ENCODE results near the gene RAB3D.

DNA sequence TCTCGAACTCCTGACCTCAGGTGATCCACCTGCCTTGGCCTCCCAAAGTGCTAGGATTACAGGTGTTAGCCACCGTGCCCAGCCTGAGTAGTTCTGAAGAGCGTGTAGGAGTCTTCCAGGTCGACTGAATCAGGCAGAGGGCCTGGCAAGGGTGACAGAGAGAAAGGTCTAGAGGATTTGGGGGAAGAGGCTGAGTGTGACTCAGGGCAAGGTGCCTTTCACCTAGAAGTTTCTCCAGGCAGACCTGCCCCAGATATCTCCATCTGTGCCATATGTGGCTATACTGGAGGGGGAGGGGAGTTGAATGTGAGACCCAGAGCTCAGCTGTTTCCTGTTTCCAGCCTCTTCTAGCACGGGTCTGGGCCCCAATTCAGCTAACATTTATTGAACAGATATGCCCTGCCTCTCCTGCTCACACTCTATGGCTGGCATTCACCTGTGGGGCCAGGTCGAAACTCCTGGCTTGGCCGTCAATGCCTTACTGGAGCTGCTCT is 8.1 kb upstream of the RAB3D start:
- no peak for TF ChIP-seq POLR2A (IDR thresholded peaks at IDR 0.05)
- TF ChIP-seq, protein P1, sequence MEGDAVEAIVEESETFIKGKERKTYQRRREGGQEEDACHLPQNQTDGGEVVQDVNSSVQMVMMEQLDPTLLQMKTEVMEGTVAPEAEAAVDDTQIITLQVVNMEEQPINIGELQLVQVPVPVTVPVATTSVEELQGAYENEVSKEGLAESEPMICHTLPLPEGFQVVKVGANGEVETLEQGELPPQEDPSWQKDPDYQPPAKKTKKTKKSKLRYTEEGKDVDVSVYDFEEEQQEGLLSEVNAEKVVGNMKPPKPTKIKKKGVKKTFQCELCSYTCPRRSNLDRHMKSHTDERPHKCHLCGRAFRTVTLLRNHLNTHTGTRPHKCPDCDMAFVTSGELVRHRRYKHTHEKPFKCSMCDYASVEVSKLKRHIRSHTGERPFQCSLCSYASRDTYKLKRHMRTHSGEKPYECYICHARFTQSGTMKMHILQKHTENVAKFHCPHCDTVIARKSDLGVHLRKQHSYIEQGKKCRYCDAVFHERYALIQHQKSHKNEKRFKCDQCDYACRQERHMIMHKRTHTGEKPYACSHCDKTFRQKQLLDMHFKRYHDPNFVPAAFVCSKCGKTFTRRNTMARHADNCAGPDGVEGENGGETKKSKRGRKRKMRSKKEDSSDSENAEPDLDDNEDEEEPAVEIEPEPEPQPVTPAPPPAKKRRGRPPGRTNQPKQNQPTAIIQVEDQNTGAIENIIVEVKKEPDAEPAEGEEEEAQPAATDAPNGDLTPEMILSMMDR (IDR thresholded peaks at IDR 0.05), result no peak
